ENCODE data around the gene COL25A1.

Gene COL25A1

GRCh38 chr4:109166126-109166525 is 136.3 kb downstream of the COL25A1 start:
- no peak overlapping the region for H3K4me2 ChIP-seq (ENCODE audit: low read length)
- no peaks in the 10 kb centered on the region for H3K9me3 ChIP-seq (ENCODE audit: insufficient read depth, low read length)
- no peaks in the 10 kb centered on the region for H3K27me3 ChIP-seq (ENCODE audit: low read depth, low read length)
- H3K36me3 ChIP-seq (replicated peaks; ENCODE audit: low read depth, low read length), result no peaks in the 10 kb centered on the region
- TF ChIP-seq CTCF (IDR thresholded peaks at IDR 0.05; ENCODE audit: low read depth, low read length) (no peak), EZH2phosphoT487 (IDR thresholded peaks at IDR 0.05; ENCODE audit: low read depth) (no peak)
- no peak overlapping the region for H3K9ac ChIP-seq (ENCODE audit: low read length)
- no peaks in the 10 kb centered on the region for H3K79me2 ChIP-seq (ENCODE audit: low read length)
- no peak overlapping the region for H3K27ac ChIP-seq (ENCODE audit: low read length)
- H4K20me1 ChIP-seq (ENCODE audit: insufficient read depth, low read length), result no peaks in the 10 kb centered on the region
- H2AFZ ChIP-seq (ENCODE audit: low read depth, low read length), result no peak overlapping the region
- H3K4me1 ChIP-seq (ENCODE audit: low read length), result no peaks in the 10 kb centered on the region
- H3K4me3 ChIP-seq (ENCODE audit: low read length), result no peak overlapping the region

- H3K4me2 ChIP-seq (ENCODE audit: low read length), result no peak overlapping the region
- H3K9ac ChIP-seq (ENCODE audit: low read length), result no peak overlapping the region
- no peaks in the 10 kb centered on the region for H3K79me2 ChIP-seq (ENCODE audit: low read length)
- no peaks in the 10 kb centered on the region for H3K4me1 ChIP-seq (ENCODE audit: low read length)
- no peak for TF ChIP-seq CTCF (IDR thresholded peaks at IDR 0.05; ENCODE audit: low read depth, low read length)
- TF ChIP-seq EZH2phosphoT487 (IDR thresholded peaks at IDR 0.05; ENCODE audit: low read depth), result no peak
- H3K27ac ChIP-seq (ENCODE audit: low read length), result no peak overlapping the region
- no peaks in the 10 kb centered on the region for H3K36me3 ChIP-seq (replicated peaks; ENCODE audit: low read depth, low read length)
- no peaks in the 10 kb centered on the region for H3K9me3 ChIP-seq (ENCODE audit: insufficient read depth, low read length)
- H2AFZ ChIP-seq (ENCODE audit: low read depth, low read length), result no peak overlapping the region
- no peaks in the 10 kb centered on the region for H3K27me3 ChIP-seq (ENCODE audit: low read depth, low read length)
- no peak overlapping the region for H3K4me3 ChIP-seq (ENCODE audit: low read length)
- no peaks in the 10 kb centered on the region for H4K20me1 ChIP-seq (ENCODE audit: insufficient read depth, low read length)
Observed at GRCh38 chr4:109164011-109164410, 138.4 kb downstream of the COL25A1 start.

- Histone ChIP-seq H3K27ac (ENCODE audit: low read length) (no peak overlapping the region), H3K9ac (ENCODE audit: low read length) (no peak overlapping the region), H3K36me3 (replicated peaks; ENCODE audit: low read depth, low read length) (no peaks in the 10 kb centered on the region), H4K20me1 (ENCODE audit: insufficient read depth, low read length) (no peaks in the 10 kb centered on the region), H2AFZ (ENCODE audit: low read depth, low read length) (no peak overlapping the region), H3K4me1 (ENCODE audit: low read length) (no peaks in the 10 kb centered on the region), H3K79me2 (ENCODE audit: low read length) (no peaks in the 10 kb centered on the region), H3K9me3 (ENCODE audit: insufficient read depth, low read length) (no peaks in the 10 kb centered on the region), H3K4me3 (ENCODE audit: low read length) (no peak overlapping the region), H3K4me2 (ENCODE audit: low read length) (no peak overlapping the region), H3K27me3 (ENCODE audit: low read depth, low read length) (no peaks in the 10 kb centered on the region)
- TF ChIP-seq CTCF (IDR thresholded peaks at IDR 0.05; ENCODE audit: low read depth, low read length) (no peak), EZH2phosphoT487 (IDR thresholded peaks at IDR 0.05; ENCODE audit: low read depth) (no peak)
Observed at GRCh38 chr4:109163493-109163892, 139.0 kb downstream of the COL25A1 start.

GRCh38 chr4:109162759-109163158 is 139.7 kb downstream of the COL25A1 start:
- H2AFZ ChIP-seq (ENCODE audit: low read depth, low read length), result no peak overlapping the region
- no peaks in the 10 kb centered on the region for H3K27me3 ChIP-seq (ENCODE audit: low read depth, low read length)
- no peak overlapping the region for H3K9ac ChIP-seq (ENCODE audit: low read length)
- H3K4me1 ChIP-seq (ENCODE audit: low read length), result no peaks in the 10 kb centered on the region
- no peaks in the 10 kb centered on the region for H3K9me3 ChIP-seq (ENCODE audit: insufficient read depth, low read length)
- no peaks in the 10 kb centered on the region for H4K20me1 ChIP-seq (ENCODE audit: insufficient read depth, low read length)
- no peaks in the 10 kb centered on the region for H3K36me3 ChIP-seq (replicated peaks; ENCODE audit: low read depth, low read length)
- TF ChIP-seq EZH2phosphoT487 (IDR thresholded peaks at IDR 0.05; ENCODE audit: low read depth), result no peak
- TF ChIP-seq CTCF (IDR thresholded peaks at IDR 0.05; ENCODE audit: low read depth, low read length), result 0 out of 2 replicates have a peak, but pooled peaks have one; percentile 11
- H3K27ac ChIP-seq (ENCODE audit: low read length), result no peak overlapping the region
- H3K79me2 ChIP-seq (ENCODE audit: low read length), result no peaks in the 10 kb centered on the region
- no peak overlapping the region for H3K4me3 ChIP-seq (ENCODE audit: low read length)
- no peak overlapping the region for H3K4me2 ChIP-seq (ENCODE audit: low read length)
